ENCODE data around the gene LIPG. TPM values are rescaled to one million over a fixed set of nuclear protein-coding genes. Genes with fewer than 3 reads are reported as not detected.

LIPG gene
- total and polyA plus RNA-seq, 2 of the 13 experiments (the other 11 are each of a cell fraction or from before 2014, with no cell fraction given), result 0.96 to 10.8 TPM

DNA sequence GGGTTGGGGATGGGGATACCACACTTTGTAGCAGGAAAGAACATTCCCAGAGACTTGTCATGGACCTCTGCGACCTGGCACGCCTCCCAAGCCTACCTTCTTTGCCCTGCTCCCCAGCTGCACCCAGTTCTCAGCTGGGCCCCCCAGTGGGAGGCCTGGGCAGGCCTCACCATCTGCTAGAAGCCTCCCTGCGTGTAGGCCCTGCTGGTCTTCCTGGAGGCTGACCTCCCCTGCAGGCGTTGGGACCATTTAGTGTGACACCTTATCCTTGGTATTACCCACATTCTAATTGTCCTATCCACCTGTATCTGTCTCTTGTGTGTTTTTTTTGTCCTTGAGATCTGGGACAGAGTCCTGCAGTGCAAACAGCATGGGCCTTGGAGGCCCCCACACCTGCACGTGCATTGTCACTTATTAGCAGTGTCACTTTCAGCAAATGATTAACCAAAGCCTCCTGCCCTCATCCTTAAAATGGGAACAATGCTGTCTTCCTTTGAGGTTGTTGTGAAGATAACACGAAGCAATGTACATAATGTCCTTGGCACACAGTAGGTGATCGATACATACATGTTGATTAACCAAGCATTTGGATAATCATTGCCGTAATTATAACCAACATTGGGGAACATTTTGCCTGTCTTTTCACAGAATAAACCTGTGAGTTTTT is 77.2 kb downstream of the LIPG start (continued):
- TF ChIP-seq, protein P1, sequence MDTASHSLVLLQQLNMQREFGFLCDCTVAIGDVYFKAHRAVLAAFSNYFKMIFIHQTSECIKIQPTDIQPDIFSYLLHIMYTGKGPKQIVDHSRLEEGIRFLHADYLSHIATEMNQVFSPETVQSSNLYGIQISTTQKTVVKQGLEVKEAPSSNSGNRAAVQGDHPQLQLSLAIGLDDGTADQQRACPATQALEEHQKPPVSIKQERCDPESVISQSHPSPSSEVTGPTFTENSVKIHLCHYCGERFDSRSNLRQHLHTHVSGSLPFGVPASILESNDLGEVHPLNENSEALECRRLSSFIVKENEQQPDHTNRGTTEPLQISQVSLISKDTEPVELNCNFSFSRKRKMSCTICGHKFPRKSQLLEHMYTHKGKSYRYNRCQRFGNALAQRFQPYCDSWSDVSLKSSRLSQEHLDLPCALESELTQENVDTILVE (CRISPR knock-in tag; IDR thresholded peaks at IDR 0.05), result peak; percentile 48; the same call in 1 of the 2 replicates
- TF ChIP-seq TCF7L2 (IDR thresholded peaks at IDR 0.05; ENCODE audit: low read depth, low read length) (0 out of 2 replicates have a peak, but pooled peaks have one; percentile 33), MXI1 (IDR thresholded peaks at IDR 0.05; ENCODE audit: borderline replicate concordance, low read depth, low read length) (0 out of 3 replicates have a peak, but pooled peaks have one; percentile 26), ZNF136 (CRISPR knock-in tag; IDR thresholded peaks at IDR 0.05; ENCODE audit: low read depth) (no peak), ZNF557 (CRISPR knock-in tag; IDR thresholded peaks at IDR 0.05) (0 out of 2 replicates have a peak, but pooled peaks have one; percentile 56), ZNF34 (CRISPR knock-in tag; IDR thresholded peaks at IDR 0.05; ENCODE audit: borderline replicate concordance) (no peak), HNRNPUL1 (IDR thresholded peaks at IDR 0.05; ENCODE audit: low read depth, low read length) (peak; percentile 78), ZNF441 (CRISPR knock-in tag; IDR thresholded peaks at IDR 0.05; ENCODE audit: borderline replicate concordance) (no peak), ZNF251 (CRISPR knock-in tag; IDR thresholded peaks at IDR 0.05) (no peak), MLLT10 (CRISPR knock-in tag; IDR thresholded peaks at IDR 0.05) (no peak), HDAC6 (IDR thresholded peaks at IDR 0.05; ENCODE audit: low read depth, low read length) (no peak), WIZ (CRISPR knock-in tag; IDR thresholded peaks at IDR 0.05) (peak; percentile 56; the same call in 1 of the 2 replicates), ZNF317 (CRISPR knock-in tag; IDR thresholded peaks at IDR 0.05) (0 out of 2 replicates have a peak, but pooled peaks have one; percentile 5), PITX1 (CRISPR knock-in tag; IDR thresholded peaks at IDR 0.05) (peak; percentile 87), ZNF205 (CRISPR knock-in tag; IDR thresholded peaks at IDR 0.05) (peak; percentile 47; the same call in 1 of the 2 replicates), FOXK1 (CRISPR knock-in tag; IDR thresholded peaks at IDR 0.05; ENCODE audit: borderline replicate concordance, low read depth) (peak; percentile 21; the same call in 1 of the 2 replicates), ZNF546 (CRISPR knock-in tag; conservative IDR thresholded peaks at IDR 0.05) (no peak), ZBTB37 (CRISPR knock-in tag; IDR thresholded peaks at IDR 0.05) (peak; percentile 51; the same call in 1 of the 2 replicates), ZKSCAN1 (IDR thresholded peaks at IDR 0.05; ENCODE audit: low read length) (peak; percentile 89), ZNF589 (CRISPR knock-in tag; conservative IDR thresholded peaks at IDR 0.05) (no peak), ZNF777 (CRISPR knock-in tag; IDR thresholded peaks at IDR 0.05) (0 out of 2 replicates have a peak, but pooled peaks have one; percentile 41)
- TF ChIP-seq, protein P2, sequence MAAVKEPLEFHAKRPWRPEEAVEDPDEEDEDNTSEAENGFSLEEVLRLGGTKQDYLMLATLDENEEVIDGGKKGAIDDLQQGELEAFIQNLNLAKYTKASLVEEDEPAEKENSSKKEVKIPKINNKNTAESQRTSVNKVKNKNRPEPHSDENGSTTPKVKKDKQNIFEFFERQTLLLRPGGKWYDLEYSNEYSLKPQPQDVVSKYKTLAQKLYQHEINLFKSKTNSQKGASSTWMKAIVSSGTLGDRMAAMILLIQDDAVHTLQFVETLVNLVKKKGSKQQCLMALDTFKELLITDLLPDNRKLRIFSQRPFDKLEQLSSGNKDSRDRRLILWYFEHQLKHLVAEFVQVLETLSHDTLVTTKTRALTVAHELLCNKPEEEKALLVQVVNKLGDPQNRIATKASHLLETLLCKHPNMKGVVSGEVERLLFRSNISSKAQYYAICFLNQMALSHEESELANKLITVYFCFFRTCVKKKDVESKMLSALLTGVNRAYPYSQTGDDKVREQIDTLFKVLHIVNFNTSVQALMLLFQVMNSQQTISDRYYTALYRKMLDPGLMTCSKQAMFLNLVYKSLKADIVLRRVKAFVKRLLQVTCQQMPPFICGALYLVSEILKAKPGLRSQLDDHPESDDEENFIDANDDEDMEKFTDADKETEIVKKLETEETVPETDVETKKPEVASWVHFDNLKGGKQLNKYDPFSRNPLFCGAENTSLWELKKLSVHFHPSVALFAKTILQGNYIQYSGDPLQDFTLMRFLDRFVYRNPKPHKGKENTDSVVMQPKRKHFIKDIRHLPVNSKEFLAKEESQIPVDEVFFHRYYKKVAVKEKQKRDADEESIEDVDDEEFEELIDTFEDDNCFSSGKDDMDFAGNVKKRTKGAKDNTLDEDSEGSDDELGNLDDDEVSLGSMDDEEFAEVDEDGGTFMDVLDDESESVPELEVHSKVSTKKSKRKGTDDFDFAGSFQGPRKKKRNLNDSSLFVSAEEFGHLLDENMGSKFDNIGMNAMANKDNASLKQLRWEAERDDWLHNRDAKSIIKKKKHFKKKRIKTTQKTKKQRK (IDR thresholded peaks at IDR 0.05; ENCODE audit: low read length), result no peak
- TF ChIP-seq, protein P3, sequence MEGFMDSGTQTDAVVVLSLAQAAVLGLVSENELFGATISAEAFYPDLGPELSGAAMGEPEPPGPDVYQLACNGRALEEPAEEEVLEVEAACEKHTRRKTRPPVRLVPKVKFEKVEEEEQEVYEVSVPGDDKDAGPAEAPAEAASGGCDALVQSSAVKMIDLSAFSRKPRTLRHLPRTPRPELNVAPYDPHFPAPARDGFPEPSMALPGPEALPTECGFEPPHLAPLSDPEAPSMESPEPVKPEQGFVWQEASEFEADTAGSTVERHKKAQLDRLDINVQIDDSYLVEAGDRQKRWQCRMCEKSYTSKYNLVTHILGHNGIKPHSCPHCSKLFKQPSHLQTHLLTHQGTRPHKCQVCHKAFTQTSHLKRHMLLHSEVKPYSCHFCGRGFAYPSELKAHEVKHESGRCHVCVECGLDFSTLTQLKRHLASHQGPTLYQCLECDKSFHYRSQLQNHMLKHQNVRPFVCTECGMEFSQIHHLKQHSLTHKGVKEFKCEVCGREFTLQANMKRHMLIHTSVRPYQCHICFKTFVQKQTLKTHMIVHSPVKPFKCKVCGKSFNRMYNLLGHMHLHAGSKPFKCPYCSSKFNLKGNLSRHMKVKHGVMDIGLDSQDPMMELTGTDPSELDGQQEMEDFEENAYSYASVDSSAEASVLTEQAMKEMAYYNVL (CRISPR knock-in tag; IDR thresholded peaks at IDR 0.05; ENCODE audit: borderline replicate concordance), result 0 out of 2 replicates have a peak, but pooled peaks have one; percentile 18
